Measurements from ENCODE around the gene ZCCHC14. TPM values are rescaled to one million over a fixed set of nuclear protein-coding genes. Genes with fewer than 3 reads are reported as not detected.

The ZCCHC14 gene
- total and polyA plus RNA-seq, 10 of the 15 experiments (the other 5 are each of a cell fraction or from before 2014, with no cell fraction given) = 0.02 to 0.26 (median 0.05) TPM; not detected in 3

DNA sequence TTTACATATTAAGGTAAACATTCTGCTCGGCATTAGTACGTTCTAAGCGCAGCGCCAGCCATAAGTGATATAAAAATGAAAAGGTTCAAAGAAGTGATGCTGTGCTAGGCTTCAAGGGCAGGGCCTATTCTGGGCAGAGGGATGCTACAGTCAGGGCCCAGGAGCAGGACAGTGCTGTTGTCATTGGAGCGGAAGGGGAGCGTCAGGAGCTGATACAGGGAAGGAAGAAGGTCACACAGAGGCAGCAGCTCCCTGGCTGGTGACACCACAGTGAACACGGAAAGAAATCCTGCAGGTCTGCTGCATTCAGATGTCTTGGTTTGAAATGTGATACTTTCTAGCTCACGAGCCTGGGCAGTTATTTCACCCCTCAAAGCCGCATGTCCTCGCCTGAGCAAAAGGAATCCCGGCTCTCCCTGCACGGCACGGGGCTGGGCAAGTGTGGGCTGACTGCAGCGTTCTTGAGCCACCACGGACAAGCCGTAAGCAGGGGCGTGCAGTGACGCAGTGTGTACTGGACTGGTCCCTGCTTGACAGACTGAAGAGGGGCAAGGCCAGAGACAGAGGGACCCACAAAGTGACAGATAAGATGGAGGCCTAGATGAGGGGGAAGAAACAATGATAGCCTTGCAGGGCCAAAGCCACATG is 41.1 kb downstream of the ZCCHC14 start:
- Histone ChIP-seq H3K4me3 (no peak overlapping the region), H3K9me3 (replicated peaks; ENCODE audit: control insufficient read depth, insufficient read depth, low read length) (no peaks in the 10 kb centered on the region), H3K27ac (ENCODE audit: control insufficient read depth, insufficient read depth) (no peak overlapping the region), H3K9ac (ENCODE audit: control insufficient read depth, insufficient read depth, low read length) (no peak overlapping the region), H3K4me1 (ENCODE audit: control insufficient read depth, insufficient read depth, low read length) (no peaks in the 10 kb centered on the region), H3K4me2 (ENCODE audit: control insufficient read depth, insufficient read depth) (no peak overlapping the region), H3K27me3 (replicated peaks in 1 of 2; ENCODE audit: control insufficient read depth in 2 of 2, insufficient read depth in 2 of 2, low read length in 1 of 2) (no peaks in the 10 kb centered on the region), H3K79me2 (ENCODE audit: control insufficient read depth, insufficient read depth, low read length) (no peaks in the 10 kb centered on the region), H3K36me3 (ENCODE audit: control insufficient read depth in 2 of 2, insufficient read depth in 2 of 2, low read length in 1 of 2) (no peaks in the 10 kb centered on the region), H2AFZ (ENCODE audit: control insufficient read depth, low read depth, low read length) (no peak overlapping the region), H4K20me1 (ENCODE audit: control insufficient read depth, insufficient read depth) (no peaks in the 10 kb centered on the region)
- no TSS peak for BruUV-seq (replicated peaks)
- intact Hi-C loops (cut with micrococcal nuclease; ENCODE audit: unreplicated experiment) = no loop called here
- WGBS (ENCODE audit: insufficient coverage, insufficient replicate concordance, low lambda C conversion rate, missing lambda C conversion rate) = 64% methylated on average over 18 of the region's 18 CpGs
- FAIRE-seq (no peak), DNase-seq (ENCODE audit: low read depth, low spot score) (no peak), ATAC-seq (no peak)
- ChIA-PET POLR2A (no interaction called here), CTCF (no interaction called here), RAD21 (ENCODE audit: unreplicated experiment) (no interaction called here), SMC1A (ENCODE audit: uncharacterized antibody, unreplicated experiment) (no interaction called here)
- TF ChIP-seq SMAD1 (IDR thresholded peaks at IDR 0.05; ENCODE audit: low read depth, partially characterized antibody) (no peak), KLF5 (IDR thresholded peaks at IDR 0.05; ENCODE audit: partially characterized antibody) (no peak), MYC (IDR thresholded peaks at IDR 0.05; ENCODE audit: insufficient read depth, insufficient read length, insufficient replicate concordance, low read length, severe bottlenecking) (no peak)
- TF ChIP-seq, protein P1, sequence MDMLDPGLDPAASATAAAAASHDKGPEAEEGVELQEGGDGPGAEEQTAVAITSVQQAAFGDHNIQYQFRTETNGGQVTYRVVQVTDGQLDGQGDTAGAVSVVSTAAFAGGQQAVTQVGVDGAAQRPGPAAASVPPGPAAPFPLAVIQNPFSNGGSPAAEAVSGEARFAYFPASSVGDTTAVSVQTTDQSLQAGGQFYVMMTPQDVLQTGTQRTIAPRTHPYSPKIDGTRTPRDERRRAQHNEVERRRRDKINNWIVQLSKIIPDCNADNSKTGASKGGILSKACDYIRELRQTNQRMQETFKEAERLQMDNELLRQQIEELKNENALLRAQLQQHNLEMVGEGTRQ (IDR thresholded peaks at IDR 0.05; ENCODE audit: borderline replicate concordance, low read depth, low read length) = no peak
- TF ChIP-seq, protein P2, sequence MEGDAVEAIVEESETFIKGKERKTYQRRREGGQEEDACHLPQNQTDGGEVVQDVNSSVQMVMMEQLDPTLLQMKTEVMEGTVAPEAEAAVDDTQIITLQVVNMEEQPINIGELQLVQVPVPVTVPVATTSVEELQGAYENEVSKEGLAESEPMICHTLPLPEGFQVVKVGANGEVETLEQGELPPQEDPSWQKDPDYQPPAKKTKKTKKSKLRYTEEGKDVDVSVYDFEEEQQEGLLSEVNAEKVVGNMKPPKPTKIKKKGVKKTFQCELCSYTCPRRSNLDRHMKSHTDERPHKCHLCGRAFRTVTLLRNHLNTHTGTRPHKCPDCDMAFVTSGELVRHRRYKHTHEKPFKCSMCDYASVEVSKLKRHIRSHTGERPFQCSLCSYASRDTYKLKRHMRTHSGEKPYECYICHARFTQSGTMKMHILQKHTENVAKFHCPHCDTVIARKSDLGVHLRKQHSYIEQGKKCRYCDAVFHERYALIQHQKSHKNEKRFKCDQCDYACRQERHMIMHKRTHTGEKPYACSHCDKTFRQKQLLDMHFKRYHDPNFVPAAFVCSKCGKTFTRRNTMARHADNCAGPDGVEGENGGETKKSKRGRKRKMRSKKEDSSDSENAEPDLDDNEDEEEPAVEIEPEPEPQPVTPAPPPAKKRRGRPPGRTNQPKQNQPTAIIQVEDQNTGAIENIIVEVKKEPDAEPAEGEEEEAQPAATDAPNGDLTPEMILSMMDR (IDR thresholded peaks at IDR 0.05 in 2 of 3, conservative IDR thresholded peaks at IDR 0.05 in 1 of 3; ENCODE audit: control insufficient read depth in 2 of 3, extremely low read depth in 1 of 3, insufficient read depth in 1 of 3, low read depth in 3 of 3, low read length in 3 of 3) = no peak
- in situ Hi-C loops (cut with MboI) = no loop called here
